HEK293 (cell line): Measurements from ENCODE around the gene OVCH2.

Experiments used
- CTCF ChIA-PET: fragments of 350-600 bp; formaldehyde crosslinking; extraction: SDS; loops from one replicate; lab custom pipeline; 2021; ENCODE audit warnings: antibody characterized with exemption; lab: Yijun Ruan, JAX
- POLR2A ChIA-PET: fragments of 300-600 bp; formaldehyde crosslinking; extraction: SDS; loops from one replicate; lab custom pipeline; 2020; ENCODE audit warnings: antibody characterized with exemption, inconsistent platforms; lab: Yijun Ruan, JAX
- H3K27ac ChIP-seq: fragments of 200-500 bp; sonication (Bioruptor generic); 2 replicates; pipeline ENCODE4 v1.5.1; 2014; ENCODE audit warnings: low read depth, low read length, control low read depth, inconsistent platforms; ENCODE audit errors: extremely low read depth
- H3K36me3 ChIP-seq, 2 experiments: fragments of 200-500 bp in 1 of 2; sonication (Bioruptor generic) in 1 of 2; 1 replicate in 1 of 2; 2 replicates in 1 of 2; pipeline ENCODE4 v1.5.1; 2014 to 2017; ENCODE audit warnings: inconsistent platforms in 2 of 2, low read length in 2 of 2; ENCODE audit not compliant: control insufficient read depth in 2 of 2, insufficient read depth in 1 of 2
- H3K4me1 ChIP-seq: fragments of 200-500 bp; sonication (Bioruptor generic); 2 replicates; pipeline ENCODE4 v1.5.1; 2014; ENCODE audit warnings: mild to moderate bottlenecking, low read length, inconsistent platforms; ENCODE audit not compliant: control insufficient read depth, insufficient read depth
- H3K4me3 ChIP-seq: 2 replicates; pipeline ENCODE4 v1.5.1; 2011; ENCODE audit warnings: low read depth, mild to moderate bottlenecking, control low read depth, low read length, moderate library complexity
- H3K9me3 ChIP-seq: fragments of 200-500 bp; sonication (Bioruptor generic); 2 replicates; pipeline ENCODE4 v1.5.1; 2014; ENCODE audit warnings: low read depth, low read length, inconsistent platforms; ENCODE audit not compliant: control insufficient read depth, insufficient read depth
- AEBP2 ChIP-seq: fragments of 450-650 bp; formaldehyde crosslinking; IDR thresholded peaks from 2 replicates; pipeline ENCODE4 v1.5.1; 2016; ENCODE audit warnings: missing biosample characterization, missing genetic modification characterization, borderline replicate concordance
- HOXA7 ChIP-seq: sonication (generic); formaldehyde crosslinking; IDR thresholded peaks from 2 replicates; pipeline ENCODE4 v1.8.1; 2022; ENCODE audit warnings: missing genetic modification reagents, borderline replicate concordance
- HOXC10 ChIP-seq: sonication (generic); formaldehyde crosslinking; IDR thresholded peaks from 2 replicates; pipeline ENCODE4 v1.8.1; 2023; ENCODE audit warnings: mild to moderate bottlenecking, missing genetic modification reagents
- OVOL3 ChIP-seq: fragments of 450-650 bp; formaldehyde crosslinking; IDR thresholded peaks from 2 replicates; pipeline ENCODE4 v1.5.1; 2016; ENCODE audit warnings: missing biosample characterization, missing genetic modification characterization
- PRDM2 ChIP-seq: fragments of 450-650 bp; formaldehyde crosslinking; IDR thresholded peaks from 2 replicates; pipeline ENCODE4 v1.5.1; 2016; ENCODE audit warnings: missing biosample characterization, missing genetic modification characterization, borderline replicate concordance
- ZBTB8A ChIP-seq: fragments of 450-650 bp; formaldehyde crosslinking; IDR thresholded peaks from 2 replicates; pipeline ENCODE4 v1.5.1; 2016; ENCODE audit warnings: missing biosample characterization, missing genetic modification characterization
- ZFHX2 ChIP-seq: fragments of 450-650 bp; formaldehyde crosslinking; conservative IDR thresholded peaks from 2 replicates; pipeline ENCODE4 v1.5.1; 2016; ENCODE audit warnings: missing biosample characterization, missing genetic modification characterization
- ZNF184 ChIP-seq: fragments of 450-650 bp; IDR thresholded peaks from 2 replicates; pipeline ENCODE4 v1.5.1; 2018; ENCODE audit warnings: missing biosample characterization, mild to moderate bottlenecking, missing genetic modification characterization
- ZNF202 ChIP-seq: fragments of 450-650 bp; formaldehyde crosslinking; IDR thresholded peaks from 2 replicates; pipeline ENCODE4 v1.5.1; 2016; ENCODE audit warnings: missing biosample characterization, missing genetic modification characterization, borderline replicate concordance
- ZNF514 ChIP-seq: fragments of 450-650 bp; formaldehyde crosslinking; IDR thresholded peaks from 2 replicates; pipeline ENCODE4 v1.5.1; 2016; ENCODE audit warnings: missing biosample characterization, missing genetic modification characterization
- ZNF544 ChIP-seq: fragments of 450-650 bp; formaldehyde crosslinking; IDR thresholded peaks from 2 replicates; pipeline ENCODE4 v1.5.0; 2017; ENCODE audit warnings: missing biosample characterization, missing genetic modification characterization
- ZNF548 ChIP-seq: fragments of 450-650 bp; formaldehyde crosslinking; IDR thresholded peaks from 2 replicates; pipeline ENCODE4 v1.5.1; 2016; ENCODE audit warnings: missing biosample characterization, missing genetic modification characterization
- ZNF571 ChIP-seq: fragments of 450-650 bp; formaldehyde crosslinking; IDR thresholded peaks from 2 replicates; pipeline ENCODE4 v1.5.0; 2017; ENCODE audit warnings: missing biosample characterization, missing genetic modification characterization
- ZNF664 ChIP-seq: fragments of 450-650 bp; formaldehyde crosslinking; IDR thresholded peaks from 2 replicates; pipeline ENCODE4 v1.5.1; 2016; ENCODE audit warnings: missing biosample characterization, missing genetic modification characterization
- ZNF701 ChIP-seq: fragments of 450-650 bp; formaldehyde crosslinking; IDR thresholded peaks from 2 replicates; pipeline ENCODE4 v1.5.1; 2016; ENCODE audit warnings: missing biosample characterization, missing genetic modification characterization
- ZNF785 ChIP-seq: fragments of 450-650 bp; formaldehyde crosslinking; IDR thresholded peaks from 2 replicates; pipeline ENCODE4 v1.5.1; 2016; ENCODE audit warnings: missing biosample characterization, missing genetic modification characterization
- ZSCAN5A ChIP-seq: fragments of 450-650 bp; formaldehyde crosslinking; IDR thresholded peaks from 2 replicates; pipeline ENCODE4 v1.5.1; 2016; ENCODE audit warnings: missing biosample characterization, missing genetic modification characterization
- TF ChIP-seq, protein P1 (sequence below): fragments of 450-650 bp; formaldehyde crosslinking; IDR thresholded peaks from 2 replicates; pipeline ENCODE4 v1.5.1; 2016; ENCODE audit warnings: missing biosample characterization, missing genetic modification characterization
- TF ChIP-seq, protein P2 (sequence below): fragments of 450-650 bp; formaldehyde crosslinking; IDR thresholded peaks from 2 replicates; pipeline ENCODE4 v1.5.1; 2016; ENCODE audit warnings: missing biosample characterization, missing genetic modification characterization
- TF ChIP-seq, protein P3 (sequence below): fragments of 450-650 bp; IDR thresholded peaks from 2 replicates; pipeline ENCODE4 v1.5.1; 2018; ENCODE audit warnings: missing biosample characterization, mild to moderate bottlenecking, missing genetic modification characterization
- TF ChIP-seq, protein P4 (sequence below): fragments of 450-650 bp; formaldehyde crosslinking; IDR thresholded peaks from 2 replicates; pipeline ENCODE4 v1.5.1; 2017; ENCODE audit warnings: missing biosample characterization, missing genetic modification characterization

The OVCH2 gene

DNA sequence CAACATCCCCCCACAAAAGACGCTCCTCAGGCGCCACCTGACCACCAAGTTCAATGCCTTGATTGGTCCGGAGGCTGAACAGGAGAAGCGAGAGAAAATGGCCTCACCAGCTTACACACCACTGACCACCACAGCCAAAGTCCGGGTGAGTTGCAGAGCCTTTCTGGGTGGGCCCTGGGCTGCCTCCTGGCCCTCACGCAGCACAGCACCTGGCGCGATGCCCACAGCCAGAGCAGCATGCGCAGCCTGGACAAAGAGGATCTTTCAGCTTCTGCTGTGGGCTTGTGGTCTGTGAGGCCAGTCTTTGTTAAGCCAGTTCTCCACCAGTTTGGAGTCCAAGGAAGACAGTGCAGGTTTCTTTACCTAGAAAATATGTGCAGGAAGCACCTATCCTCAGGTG lies 54.6 kb downstream of the OVCH2 start (continued):
- TF ChIP-seq PRDM2: no peak
- no peak for TF ChIP-seq ZNF544
- TF ChIP-seq, protein P1, sequence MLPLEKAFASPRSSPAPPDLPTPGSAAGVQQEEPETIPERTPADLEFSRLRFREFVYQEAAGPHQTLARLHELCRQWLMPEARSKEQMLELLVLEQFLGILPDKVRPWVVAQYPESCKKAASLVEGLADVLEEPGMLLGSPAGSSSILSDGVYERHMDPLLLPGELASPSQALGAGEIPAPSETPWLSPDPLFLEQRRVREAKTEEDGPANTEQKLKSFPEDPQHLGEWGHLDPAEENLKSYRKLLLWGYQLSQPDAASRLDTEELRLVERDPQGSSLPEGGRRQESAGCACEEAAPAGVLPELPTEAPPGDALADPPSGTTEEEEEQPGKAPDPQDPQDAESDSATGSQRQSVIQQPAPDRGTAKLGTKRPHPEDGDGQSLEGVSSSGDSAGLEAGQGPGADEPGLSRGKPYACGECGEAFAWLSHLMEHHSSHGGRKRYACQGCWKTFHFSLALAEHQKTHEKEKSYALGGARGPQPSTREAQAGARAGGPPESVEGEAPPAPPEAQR (tag by site-specific recombination): no peak

- Histone ChIP-seq H3K27ac (no peak overlapping the region), H3K9me3 (no peaks in the 10 kb centered on the region), H3K4me1 (no peaks in the 10 kb centered on the region), H3K4me3 (no peak overlapping the region), H3K36me3 (peaks cover 0 to 74% of the 10 kb centered on the region in 2 experiments; a peak in 1 of 3 replicates)
- CTCF ChIA-PET: interaction anchor here (0.7 to 1.5 kb wide), 3 partner anchors 11 to 80 kb away, joined by 3 to 7 read pairs (median 6); no protein-coding TSS in a partner anchor
- TF ChIP-seq HOXC10: no peak
- no peak for TF ChIP-seq ZSCAN5A (tag by site-specific recombination)
- TF ChIP-seq ZNF184: no peak
- TF ChIP-seq OVOL3 (tag by site-specific recombination): no peak
- no peak for TF ChIP-seq ZNF202
- TF ChIP-seq, protein P2, sequence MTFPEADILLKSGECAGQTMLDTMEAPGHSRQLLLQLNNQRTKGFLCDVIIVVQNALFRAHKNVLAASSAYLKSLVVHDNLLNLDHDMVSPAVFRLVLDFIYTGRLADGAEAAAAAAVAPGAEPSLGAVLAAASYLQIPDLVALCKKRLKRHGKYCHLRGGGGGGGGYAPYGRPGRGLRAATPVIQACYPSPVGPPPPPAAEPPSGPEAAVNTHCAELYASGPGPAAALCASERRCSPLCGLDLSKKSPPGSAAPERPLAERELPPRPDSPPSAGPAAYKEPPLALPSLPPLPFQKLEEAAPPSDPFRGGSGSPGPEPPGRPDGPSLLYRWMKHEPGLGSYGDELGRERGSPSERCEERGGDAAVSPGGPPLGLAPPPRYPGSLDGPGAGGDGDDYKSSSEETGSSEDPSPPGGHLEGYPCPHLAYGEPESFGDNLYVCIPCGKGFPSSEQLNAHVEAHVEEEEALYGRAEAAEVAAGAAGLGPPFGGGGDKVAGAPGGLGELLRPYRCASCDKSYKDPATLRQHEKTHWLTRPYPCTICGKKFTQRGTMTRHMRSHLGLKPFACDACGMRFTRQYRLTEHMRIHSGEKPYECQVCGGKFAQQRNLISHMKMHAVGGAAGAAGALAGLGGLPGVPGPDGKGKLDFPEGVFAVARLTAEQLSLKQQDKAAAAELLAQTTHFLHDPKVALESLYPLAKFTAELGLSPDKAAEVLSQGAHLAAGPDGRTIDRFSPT (tag by site-specific recombination): no peak
- no peak for TF ChIP-seq ZNF701 (tag by site-specific recombination)
- TF ChIP-seq, protein P3, sequence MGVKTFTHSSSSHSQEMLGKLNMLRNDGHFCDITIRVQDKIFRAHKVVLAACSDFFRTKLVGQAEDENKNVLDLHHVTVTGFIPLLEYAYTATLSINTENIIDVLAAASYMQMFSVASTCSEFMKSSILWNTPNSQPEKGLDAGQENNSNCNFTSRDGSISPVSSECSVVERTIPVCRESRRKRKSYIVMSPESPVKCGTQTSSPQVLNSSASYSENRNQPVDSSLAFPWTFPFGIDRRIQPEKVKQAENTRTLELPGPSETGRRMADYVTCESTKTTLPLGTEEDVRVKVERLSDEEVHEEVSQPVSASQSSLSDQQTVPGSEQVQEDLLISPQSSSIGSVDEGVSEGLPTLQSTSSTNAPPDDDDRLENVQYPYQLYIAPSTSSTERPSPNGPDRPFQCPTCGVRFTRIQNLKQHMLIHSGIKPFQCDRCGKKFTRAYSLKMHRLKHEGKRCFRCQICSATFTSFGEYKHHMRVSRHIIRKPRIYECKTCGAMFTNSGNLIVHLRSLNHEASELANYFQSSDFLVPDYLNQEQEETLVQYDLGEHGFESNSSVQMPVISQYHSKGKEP (tag by site-specific recombination): no peak
- no peak for TF ChIP-seq ZNF664 (tag by site-specific recombination)
- TF ChIP-seq, protein P4, sequence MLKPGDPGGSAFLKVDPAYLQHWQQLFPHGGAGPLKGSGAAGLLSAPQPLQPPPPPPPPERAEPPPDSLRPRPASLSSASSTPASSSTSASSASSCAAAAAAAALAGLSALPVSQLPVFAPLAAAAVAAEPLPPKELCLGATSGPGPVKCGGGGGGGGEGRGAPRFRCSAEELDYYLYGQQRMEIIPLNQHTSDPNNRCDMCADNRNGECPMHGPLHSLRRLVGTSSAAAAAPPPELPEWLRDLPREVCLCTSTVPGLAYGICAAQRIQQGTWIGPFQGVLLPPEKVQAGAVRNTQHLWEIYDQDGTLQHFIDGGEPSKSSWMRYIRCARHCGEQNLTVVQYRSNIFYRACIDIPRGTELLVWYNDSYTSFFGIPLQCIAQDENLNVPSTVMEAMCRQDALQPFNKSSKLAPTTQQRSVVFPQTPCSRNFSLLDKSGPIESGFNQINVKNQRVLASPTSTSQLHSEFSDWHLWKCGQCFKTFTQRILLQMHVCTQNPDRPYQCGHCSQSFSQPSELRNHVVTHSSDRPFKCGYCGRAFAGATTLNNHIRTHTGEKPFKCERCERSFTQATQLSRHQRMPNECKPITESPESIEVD (tag by site-specific recombination): no peak
- no peak for TF ChIP-seq ZNF544
- TF ChIP-seq HOXA7 (CRISPR knock-in tag): no peak
- TF ChIP-seq ZFHX2 (tag by site-specific recombination): no peak
- TF ChIP-seq ZNF571 (tag by site-specific recombination): no peak
- TF ChIP-seq ZBTB8A: no peak
- no peak for TF ChIP-seq AEBP2
- TF ChIP-seq ZNF548: no peak
- no peak for TF ChIP-seq ZNF785 (tag by site-specific recombination)
- TF ChIP-seq ZNF514 (tag by site-specific recombination): no peak
- TF ChIP-seq, all 188 proteins: peak for 0
- POLR2A ChIA-PET: no interaction called here
These were observed 55.1 kb downstream of the OVCH2 start for GRCh38 chr11:7651140-7651551.
